Natural killer cell (primary cell): ENCODE measurements around the gene CIPC. TPM values are rescaled to one million over a fixed set of nuclear protein-coding genes. Genes with fewer than 3 reads are reported as not detected.
A peak's percentile ranks its signal among the peaks of the same experiment; 100 is the strongest.

Experiments used
- ATAC-seq, 3 donors: fragments of 150-1000 bp in 2 of 3; fragments of 200-7000 bp in 1 of 3; cut with Tn5 transposase; 1 replicate in 1 of 3; 2 replicates in 2 of 3; pipeline ENCODE4 v1.10.0; 2021; ENCODE audit warnings: mild to moderate bottlenecking in 2 of 3, moderate library complexity in 2 of 3
- DNase-seq, 2 donors: peaks; one replicate each; pipeline versions ENCODE4 v3.0.0 to v3.0.0-alpha.2; 2013 to 2021; ENCODE audit warnings: mixed read lengths in 1 of 2
- H3K27ac ChIP-seq: one replicate; pipeline ENCODE4 v1.5.1; 2013; ENCODE audit warnings: mild to moderate bottlenecking, low read length
- H3K27me3 ChIP-seq: one replicate; pipeline ENCODE4 v1.6.1; 2013; ENCODE audit warnings: low read length; ENCODE audit not compliant: control insufficient read depth, insufficient read depth
- H3K36me3 ChIP-seq: one replicate; pipeline ENCODE4 v1.6.1; 2013; ENCODE audit warnings: low read length; ENCODE audit not compliant: control insufficient read depth, insufficient read depth
- H3K4me1 ChIP-seq: one replicate; pipeline ENCODE4 v1.6.1; 2013; ENCODE audit warnings: low read length; ENCODE audit not compliant: control insufficient read depth, insufficient read depth
- H3K4me3 ChIP-seq: one replicate; pipeline ENCODE4 v1.5.1; 2013; ENCODE audit warnings: low read length
- H3K9me3 ChIP-seq: one replicate; pipeline ENCODE4 v1.6.1; 2013; ENCODE audit warnings: low read length; ENCODE audit not compliant: control insufficient read depth, insufficient read depth
- H3K27ac Mint-ChIP-seq, 2 donors: one replicate each; pipeline ENCODE4 v1.8.0; 2022; ENCODE audit warnings: mild to moderate bottlenecking in 2 of 2, mixed read lengths in 2 of 2, moderate library complexity in 1 of 2
- H3K27me3 Mint-ChIP-seq, 2 donors: one replicate each; pipeline ENCODE4 v1.8.0; 2022; ENCODE audit warnings: low read depth in 2 of 2, mixed read lengths in 2 of 2
- H3K36me3 Mint-ChIP-seq: one replicate; pipeline ENCODE4 v1.8.0; 2022; ENCODE audit warnings: mixed read lengths
- H3K4me1 Mint-ChIP-seq, 2 donors: one replicate each; pipeline ENCODE4 v1.8.0; 2022; ENCODE audit warnings: mixed read lengths in 2 of 2
- H3K4me3 Mint-ChIP-seq: one replicate; pipeline ENCODE4 v1.8.0; 2022; ENCODE audit warnings: mild to moderate bottlenecking, moderate library complexity, mixed read lengths
- H3K9me3 Mint-ChIP-seq, 2 donors: one replicate each; pipeline ENCODE4 v1.8.0; 2022; ENCODE audit warnings: mixed read lengths in 2 of 2
- WGBS: methylation state at CpG from one replicate; pipeline ENCODE4 v1.1.7; 2013; ENCODE audit warnings: missing lambda C conversion rate; ENCODE audit not compliant: insufficient coverage; 5-methylcytosine and 5-hydroxymethylcytosine counted together
- intact Hi-C: fragments of 100-400 bp; cut with micrococcal nuclease; formaldehyde crosslinking; loops from one replicate; pipeline ENCODE4 v1.14.2; 2022
- total RNA-seq, 4 donors: library from RNA; stranded (reverse); fragments of 120-200 nt in 1 of 4; gene quantifications; one replicate each; pipeline versions ENCODE4 v1.2.3 to v1.2.4, GENCODE V29; 2013 to 2022
- TF ChIP-seq, protein P1 (sequence below): fragments of 200-600 bp; IDR thresholded peaks from one replicate; pipeline ENCODE4 v1.8.0; 2022; ENCODE audit warnings: antibody characterized with exemption

Gene CIPC
- total RNA-seq, 3 donors from 2014 or later (not counting 1 experiment from before 2014, with no cell fraction given), result 7.1 to 10.0 (median 9.9) TPM

DNA sequence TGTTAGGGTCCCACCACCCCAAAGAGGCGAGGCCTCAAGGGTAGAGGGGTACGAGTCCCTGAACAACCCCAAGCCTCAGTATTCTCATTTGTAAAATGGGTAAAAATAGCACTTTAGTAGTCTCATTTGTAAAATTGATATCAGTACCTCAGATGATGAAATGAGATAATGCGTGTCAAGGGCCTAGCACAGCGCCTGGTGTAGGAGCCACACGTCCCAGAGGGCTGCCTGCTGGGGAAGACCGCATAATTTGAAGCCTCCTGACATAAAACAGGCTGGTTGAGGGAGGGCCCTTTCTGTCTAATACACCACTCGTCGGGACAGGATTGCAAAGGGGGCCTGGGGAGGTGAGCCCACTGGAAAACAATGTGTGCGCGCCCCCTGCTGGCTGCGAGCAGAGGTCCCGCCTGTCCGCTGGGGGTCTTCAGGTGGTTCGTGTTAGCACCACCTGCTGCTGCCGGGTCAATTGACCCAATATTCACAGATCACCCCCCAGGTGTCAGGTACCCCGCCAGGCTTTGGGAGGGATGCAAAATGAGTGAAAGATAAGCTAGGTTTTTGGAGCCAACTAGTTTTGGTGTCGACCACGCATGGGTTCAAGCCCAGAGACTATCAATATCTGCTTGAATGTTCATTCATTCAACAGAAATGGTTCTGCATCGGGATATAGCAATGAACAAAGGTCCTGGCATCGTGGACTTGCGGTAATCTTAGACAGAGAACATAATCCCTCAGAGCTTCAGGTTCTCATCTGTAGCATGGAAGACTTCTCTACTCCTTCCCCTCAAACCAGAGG is 44.8 kb upstream of the CIPC start:
- Mint-ChIP-seq H3K27ac (peak overlapping the region in 1 of 2 donors; percentile 78), H3K27me3 (no peaks in the 10 kb centered on the region), H3K36me3 (no peaks in the 10 kb centered on the region), H3K4me1 (peaks cover 6 to 7% of the 10 kb centered on the region in 2 donors), H3K9me3 (no peaks in the 10 kb centered on the region), H3K4me3 (no peak overlapping the region)
- intact Hi-C loops, result loop anchor here (1.0 to 2.0 kb wide), 3 partner anchors 38 to 181 kb away; no protein-coding TSS in a partner anchor
- Histone ChIP-seq H3K9me3 (no peaks in the 10 kb centered on the region), H3K4me1 (peaks cover 10% of the 10 kb centered on the region), H3K27ac (no peak overlapping the region), H3K36me3 (no peaks in the 10 kb centered on the region), H3K27me3 (no peaks in the 10 kb centered on the region), H3K4me3 (no peak overlapping the region)
- ATAC-seq, result peak; percentile 80 to 97 (median 96)
- TF ChIP-seq, protein P1, sequence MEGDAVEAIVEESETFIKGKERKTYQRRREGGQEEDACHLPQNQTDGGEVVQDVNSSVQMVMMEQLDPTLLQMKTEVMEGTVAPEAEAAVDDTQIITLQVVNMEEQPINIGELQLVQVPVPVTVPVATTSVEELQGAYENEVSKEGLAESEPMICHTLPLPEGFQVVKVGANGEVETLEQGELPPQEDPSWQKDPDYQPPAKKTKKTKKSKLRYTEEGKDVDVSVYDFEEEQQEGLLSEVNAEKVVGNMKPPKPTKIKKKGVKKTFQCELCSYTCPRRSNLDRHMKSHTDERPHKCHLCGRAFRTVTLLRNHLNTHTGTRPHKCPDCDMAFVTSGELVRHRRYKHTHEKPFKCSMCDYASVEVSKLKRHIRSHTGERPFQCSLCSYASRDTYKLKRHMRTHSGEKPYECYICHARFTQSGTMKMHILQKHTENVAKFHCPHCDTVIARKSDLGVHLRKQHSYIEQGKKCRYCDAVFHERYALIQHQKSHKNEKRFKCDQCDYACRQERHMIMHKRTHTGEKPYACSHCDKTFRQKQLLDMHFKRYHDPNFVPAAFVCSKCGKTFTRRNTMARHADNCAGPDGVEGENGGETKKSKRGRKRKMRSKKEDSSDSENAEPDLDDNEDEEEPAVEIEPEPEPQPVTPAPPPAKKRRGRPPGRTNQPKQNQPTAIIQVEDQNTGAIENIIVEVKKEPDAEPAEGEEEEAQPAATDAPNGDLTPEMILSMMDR, result peak; percentile 98
- 39% methylated on average over 21 of the region's 21 CpGs for WGBS
- peak; percentile 73 to 90 for DNase-seq

DNA sequence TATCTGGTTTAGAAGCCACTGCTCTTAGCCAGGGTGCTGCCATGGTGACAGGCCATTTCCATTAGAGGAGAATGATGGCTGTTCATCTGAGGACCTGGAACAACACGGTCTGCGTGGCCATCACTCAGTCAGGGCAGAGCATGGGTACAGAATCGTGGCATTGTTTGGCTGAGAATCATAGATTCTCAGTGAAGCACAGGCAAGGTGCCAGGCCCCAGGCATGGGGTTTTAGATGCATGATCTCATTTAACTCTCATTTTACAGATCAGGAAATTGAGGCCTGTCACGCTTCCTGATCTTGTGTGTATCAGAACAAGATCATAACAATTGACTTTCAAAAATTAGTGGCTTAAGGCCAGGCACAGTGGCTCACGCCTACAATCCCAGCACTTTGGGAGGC is 42.8 kb upstream of the CIPC start:
- Mint-ChIP-seq H3K4me3 (no peak overlapping the region), H3K4me1 (peaks cover 6 to 7% of the 10 kb centered on the region in 2 donors), H3K27me3 (no peaks in the 10 kb centered on the region), H3K36me3 (no peaks in the 10 kb centered on the region), H3K9me3 (no peaks in the 10 kb centered on the region), H3K27ac (no peak overlapping the region)
- H3K36me3 ChIP-seq, result no peaks in the 10 kb centered on the region
- H3K4me1 ChIP-seq, result peaks cover 10% of the 10 kb centered on the region
- ATAC-seq (no peak), DNase-seq (no peak)
- 81% methylated on average over 5 of the region's 5 CpGs for WGBS
- H3K9me3 ChIP-seq, result no peaks in the 10 kb centered on the region
- TF ChIP-seq, protein P1, result no peak
- H3K4me3 ChIP-seq, result no peak overlapping the region
- intact Hi-C loops, result no loop called here
- H3K27me3 ChIP-seq, result no peaks in the 10 kb centered on the region
- no peak overlapping the region for H3K27ac ChIP-seq

DNA sequence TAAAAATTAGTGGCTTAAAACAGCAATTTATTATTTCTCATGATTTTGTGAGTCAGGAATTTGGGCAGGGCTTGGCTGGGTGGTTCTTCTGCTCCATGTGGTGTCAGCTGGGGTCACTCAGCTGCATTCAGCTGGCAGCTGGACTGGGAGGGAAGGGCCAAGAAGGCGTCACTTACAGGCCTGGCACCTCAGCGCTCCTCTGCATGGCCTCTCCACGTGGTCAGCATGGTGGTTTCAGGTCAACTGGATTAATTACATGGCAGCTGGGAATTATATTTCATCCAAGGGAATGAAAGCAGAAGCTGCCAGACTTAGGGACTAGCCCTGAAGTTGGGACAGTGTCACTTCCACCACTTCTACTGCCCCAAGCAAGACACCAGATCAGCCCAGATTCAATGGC is 42.1 kb upstream of the CIPC start:
- no peak for ATAC-seq
- intact Hi-C loops, result no loop called here
- DNase-seq, result no peak
- Histone ChIP-seq H3K36me3 (no peaks in the 10 kb centered on the region), H3K9me3 (no peaks in the 10 kb centered on the region), H3K27me3 (no peaks in the 10 kb centered on the region), H3K4me3 (no peak overlapping the region), H3K4me1 (peaks cover 10% of the 10 kb centered on the region), H3K27ac (no peak overlapping the region)
- WGBS, result 87% methylated on average over 3 of the region's 3 CpGs
- H3K4me3 Mint-ChIP-seq, result no peak overlapping the region
- peaks cover 6 to 7% of the 10 kb centered on the region in 2 donors for H3K4me1 Mint-ChIP-seq
- H3K27me3 Mint-ChIP-seq, result no peaks in the 10 kb centered on the region
- no peaks in the 10 kb centered on the region for H3K36me3 Mint-ChIP-seq
- H3K27ac Mint-ChIP-seq, result no peak overlapping the region
- H3K9me3 Mint-ChIP-seq, result no peaks in the 10 kb centered on the region
- TF ChIP-seq, protein P1, result no peak
